Ishikawa (cell line): ENCODE data around the gene PLXDC2.

Experiments used
- CEBPB ChIP-seq: IDR thresholded peaks from 2 replicates; pipeline ENCODE4 v1.6.1; 2012
- EGR1 ChIP-seq: IDR thresholded peaks from 2 replicates; pipeline ENCODE4 v1.6.1; 2012
- EP300 ChIP-seq: IDR thresholded peaks from 2 replicates; pipeline ENCODE4 v1.6.1; 2012; ENCODE audit warnings: borderline replicate concordance
- MAX ChIP-seq: IDR thresholded peaks from 2 replicates; pipeline ENCODE4 v1.6.1; 2012
- RAD21 ChIP-seq: IDR thresholded peaks from 2 replicates; pipeline ENCODE4 v1.6.1; 2012; ENCODE audit warnings: low read depth
- REST ChIP-seq: IDR thresholded peaks from 2 replicates; pipeline ENCODE4 v1.6.1; 2012; ENCODE audit warnings: low read depth, mild to moderate bottlenecking
- TAF1 ChIP-seq: IDR thresholded peaks from 2 replicates; pipeline ENCODE4 v1.6.1; 2012; ENCODE audit warnings: low read depth, mild to moderate bottlenecking

GRCh38 chr10:19791032-19791431, 25.2 kb upstream of the PLXDC2 start:
- TF ChIP-seq EGR1 (no peak), EP300 (no peak), CEBPB (no peak), MAX (no peak), TAF1 (no peak), RAD21 (no peak), REST (no peak)
